CD4-positive, alpha-beta T cell treated with Interferon alpha-2 for 1 hour (primary cell): Measurements from ENCODE around the gene CHST4.
"Not testable (repeated sequence)": the region's sequence is repeated elsewhere in the genome, so short reads cannot be mapped to it uniquely, and the experiment has no call there.

Experiments used
- DNase-seq, 2 donors: peaks; one replicate each; pipeline ENCODE4 v3.0.0-alpha.2; 2020 to 2022

The CHST4 gene

DNA sequence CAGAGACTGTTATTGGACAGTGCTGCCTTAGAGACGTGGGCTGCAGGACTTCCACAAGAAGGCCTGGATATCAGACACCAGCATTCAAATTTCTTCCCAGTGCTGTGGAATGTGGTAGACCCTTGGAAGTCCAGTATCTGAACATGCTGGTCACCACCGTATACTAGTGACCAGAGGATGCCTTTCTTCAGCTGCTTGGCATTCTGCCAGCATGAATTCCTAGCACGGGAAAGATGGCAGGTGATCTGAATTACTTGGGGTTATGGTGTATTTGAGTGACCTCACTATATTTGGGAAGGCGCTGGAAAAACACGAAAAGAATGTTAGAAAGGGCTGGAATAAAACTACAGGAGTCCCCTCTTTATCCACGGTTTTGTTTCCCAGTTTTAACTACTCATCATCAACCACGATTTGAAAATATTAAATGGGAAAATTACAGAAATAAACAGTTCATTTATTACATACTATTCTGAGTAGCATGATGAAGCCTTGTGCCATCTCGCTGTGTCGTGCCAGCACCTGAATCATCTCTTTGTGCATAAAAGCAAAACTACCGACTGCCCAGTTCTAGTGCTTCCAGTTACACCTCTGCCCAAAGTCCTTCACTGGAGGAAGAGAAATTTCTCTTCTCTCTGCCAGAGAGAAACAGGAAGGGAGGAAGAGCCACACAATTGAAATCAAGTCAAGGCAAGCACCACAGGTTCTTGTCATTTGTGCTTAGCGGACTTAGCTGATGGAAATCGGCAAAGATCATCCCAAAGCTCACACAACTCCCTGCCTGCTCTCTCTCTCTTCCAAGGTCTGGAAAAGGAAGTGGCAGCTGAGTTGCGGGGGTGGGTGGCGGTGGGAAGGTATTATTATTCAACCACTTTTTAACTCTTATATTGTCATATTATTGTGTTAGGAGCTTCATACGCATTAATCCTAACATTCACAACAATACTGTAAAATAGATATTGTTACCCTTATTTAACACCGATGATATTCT, 1.4 kb upstream of the CHST4 start:
- no peak for DNase-seq

DNA sequence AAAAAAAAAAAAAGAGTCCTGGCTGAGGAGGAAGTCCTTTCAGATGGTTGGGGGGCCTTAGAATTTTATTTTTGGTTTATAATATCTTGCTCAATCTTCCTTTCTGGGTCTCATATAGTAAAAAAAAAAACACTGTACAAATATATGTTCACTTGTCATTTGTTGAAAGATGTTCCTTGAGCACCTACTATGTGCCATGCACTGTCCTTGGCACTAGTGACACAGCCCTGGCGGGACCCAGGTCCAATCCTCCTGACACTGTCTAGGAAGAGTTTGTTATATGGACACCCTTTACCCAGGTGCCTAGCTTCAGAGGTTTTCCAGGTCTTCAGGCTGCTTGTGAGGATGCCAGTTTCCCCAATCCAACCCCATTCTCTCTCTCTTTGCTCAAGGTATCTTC, 2.0 kb downstream of the CHST4 start:
- no peak for DNase-seq

DNA sequence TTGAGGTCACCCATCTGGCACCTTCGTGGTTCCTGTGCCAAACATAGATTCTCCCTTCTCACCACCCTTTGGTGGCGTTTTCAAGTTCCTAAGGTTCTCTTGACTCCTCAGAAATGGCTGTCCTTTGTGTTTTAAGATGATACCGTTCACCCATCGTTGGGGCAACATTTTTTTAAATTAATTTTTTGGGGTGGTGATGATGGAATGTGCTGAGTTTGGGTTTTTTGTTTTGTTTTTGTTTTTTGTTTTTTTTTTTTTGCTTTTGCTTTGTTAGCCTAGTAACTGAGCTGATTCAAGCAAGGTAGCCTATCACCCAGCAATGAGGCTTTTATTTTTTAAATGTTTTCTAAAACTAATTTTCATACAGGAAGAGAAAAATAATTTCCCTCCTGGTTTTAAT, 2.6 kb downstream of the CHST4 start:
- DNase-seq = no peak

DNA sequence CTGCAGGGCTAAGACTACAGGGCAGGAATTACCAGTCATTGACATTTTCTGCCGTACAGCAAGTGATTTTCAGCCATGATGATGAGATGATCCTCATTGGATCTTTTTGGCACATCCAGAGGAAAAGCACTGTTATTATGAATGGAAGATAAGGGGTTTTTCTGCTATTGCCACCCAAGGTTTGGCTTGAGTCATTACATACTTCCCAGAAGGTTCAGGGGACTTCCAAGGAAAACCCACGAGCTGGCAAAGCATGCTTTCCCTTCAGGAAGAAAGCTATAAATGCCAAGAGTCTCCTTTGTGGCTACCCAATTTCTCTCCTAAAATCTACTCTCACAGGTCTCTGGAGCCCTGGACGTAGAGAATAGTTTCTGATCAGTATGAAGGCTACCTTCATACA, 6.1 kb downstream of the CHST4 start:
- DNase-seq = no peak

DNA sequence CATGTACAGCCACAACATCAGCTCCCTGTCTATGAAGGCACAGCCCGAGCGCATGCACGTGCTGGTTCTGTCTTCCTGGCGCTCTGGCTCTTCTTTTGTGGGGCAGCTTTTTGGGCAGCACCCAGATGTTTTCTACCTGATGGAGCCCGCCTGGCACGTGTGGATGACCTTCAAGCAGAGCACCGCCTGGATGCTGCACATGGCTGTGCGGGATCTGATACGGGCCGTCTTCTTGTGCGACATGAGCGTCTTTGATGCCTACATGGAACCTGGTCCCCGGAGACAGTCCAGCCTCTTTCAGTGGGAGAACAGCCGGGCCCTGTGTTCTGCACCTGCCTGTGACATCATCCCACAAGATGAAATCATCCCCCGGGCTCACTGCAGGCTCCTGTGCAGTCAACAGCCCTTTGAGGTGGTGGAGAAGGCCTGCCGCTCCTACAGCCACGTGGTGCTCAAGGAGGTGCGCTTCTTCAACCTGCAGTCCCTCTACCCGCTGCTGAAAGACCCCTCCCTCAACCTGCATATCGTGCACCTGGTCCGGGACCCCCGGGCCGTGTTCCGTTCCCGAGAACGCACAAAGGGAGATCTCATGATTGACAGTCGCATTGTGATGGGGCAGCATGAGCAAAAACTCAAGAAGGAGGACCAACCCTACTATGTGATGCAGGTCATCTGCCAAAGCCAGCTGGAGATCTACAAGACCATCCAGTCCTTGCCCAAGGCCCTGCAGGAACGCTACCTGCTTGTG, 10.7 kb downstream of the CHST4 start:
- DNase-seq = no peak

DNA sequence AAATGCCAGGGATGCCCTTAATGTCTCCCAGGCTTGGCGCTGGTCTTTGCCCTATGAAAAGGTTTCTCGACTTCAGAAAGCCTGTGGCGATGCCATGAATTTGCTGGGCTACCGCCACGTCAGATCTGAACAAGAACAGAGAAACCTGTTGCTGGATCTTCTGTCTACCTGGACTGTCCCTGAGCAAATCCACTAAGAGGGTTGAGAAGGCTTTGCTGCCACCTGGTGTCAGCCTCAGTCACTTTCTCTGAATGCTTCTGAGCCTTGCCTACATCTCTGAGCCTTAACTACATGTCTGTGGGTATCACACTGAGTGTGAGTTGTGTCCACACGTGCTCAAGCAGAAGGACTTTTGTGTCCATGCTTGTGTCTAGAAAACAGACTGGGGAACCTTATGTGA, 11.4 kb downstream of the CHST4 start:
- DNase-seq = peak; percentile 12 to 36

DNA sequence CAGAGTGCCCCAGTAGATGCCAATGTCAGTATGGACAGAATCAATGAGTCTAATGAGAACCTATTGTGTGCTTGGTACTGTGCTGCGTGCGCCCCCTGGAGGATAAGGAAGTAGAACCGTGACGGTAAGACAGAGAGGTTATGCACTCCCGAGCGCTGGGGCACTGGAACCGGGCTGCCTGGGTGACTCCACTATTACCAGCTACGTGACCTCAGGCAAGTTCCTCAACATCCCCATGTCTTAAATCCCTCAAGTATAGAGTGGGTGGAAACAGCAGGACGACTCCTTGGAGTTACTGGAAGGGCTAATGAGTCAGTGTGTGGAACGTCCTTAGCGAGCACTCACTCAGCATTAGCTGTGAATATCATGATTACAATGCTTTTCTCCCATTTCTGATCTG, 16.2 kb downstream of the CHST4 start:
- DNase-seq = peak; percentile 33 to 53

DNA sequence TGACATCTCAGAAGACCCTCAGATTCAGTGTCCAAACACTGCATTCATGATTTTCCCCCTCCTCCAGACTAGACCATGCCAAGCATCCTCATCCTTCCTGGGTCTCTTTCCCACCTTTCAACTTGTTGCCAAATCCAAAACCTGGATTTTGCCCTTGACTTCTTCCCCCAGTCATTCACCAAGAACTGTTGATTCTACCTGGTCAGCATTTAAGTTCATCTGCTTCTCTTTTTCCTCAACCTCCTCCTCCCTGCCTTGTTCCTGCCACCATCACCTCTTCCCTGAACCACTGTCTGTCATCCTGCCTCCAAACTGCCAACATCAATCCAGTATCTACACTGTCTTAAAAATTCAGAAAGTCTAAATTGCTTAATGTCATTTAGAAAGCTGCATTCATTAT, 20.9 kb downstream of the CHST4 start:
- DNase-seq = no peak

DNA sequence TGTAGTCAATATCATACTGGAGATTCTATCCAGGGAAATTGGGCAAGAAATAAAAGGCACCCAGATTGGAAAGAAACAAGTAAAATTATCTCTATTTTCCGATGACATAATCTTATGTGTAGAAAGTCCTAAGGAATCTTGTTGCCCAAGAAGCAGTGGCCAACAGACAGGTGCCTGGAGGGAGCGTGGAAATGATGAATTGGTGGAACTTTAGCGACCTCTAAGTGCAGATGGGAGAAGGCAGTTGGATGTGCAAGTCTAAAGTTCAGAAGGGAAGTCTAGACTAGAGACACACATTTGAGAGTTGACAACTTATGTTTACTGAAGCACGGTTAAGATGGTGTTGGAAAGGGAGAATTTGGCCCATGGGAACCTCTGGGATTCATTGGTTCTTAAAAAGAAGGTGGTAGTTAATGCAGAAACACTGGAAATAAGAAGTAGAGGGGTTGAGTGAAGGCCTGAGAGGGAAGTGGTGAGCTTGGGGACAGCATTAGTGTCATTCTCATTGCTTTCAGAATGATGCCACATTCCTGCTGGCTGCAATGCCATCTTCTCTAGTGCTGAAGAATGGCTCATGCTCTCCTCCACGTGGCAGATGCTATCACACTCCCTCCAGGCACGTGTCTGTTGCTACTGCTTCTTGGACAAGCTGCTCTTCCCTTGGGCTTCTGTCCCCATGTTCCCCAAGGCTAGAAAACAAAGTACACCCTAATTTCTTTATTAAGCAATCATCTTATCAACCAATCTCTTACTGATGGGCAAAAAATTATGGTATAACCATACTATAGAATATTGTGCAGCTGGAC, 26.7 kb downstream of the CHST4 start:
- DNase-seq = no peak

DNA sequence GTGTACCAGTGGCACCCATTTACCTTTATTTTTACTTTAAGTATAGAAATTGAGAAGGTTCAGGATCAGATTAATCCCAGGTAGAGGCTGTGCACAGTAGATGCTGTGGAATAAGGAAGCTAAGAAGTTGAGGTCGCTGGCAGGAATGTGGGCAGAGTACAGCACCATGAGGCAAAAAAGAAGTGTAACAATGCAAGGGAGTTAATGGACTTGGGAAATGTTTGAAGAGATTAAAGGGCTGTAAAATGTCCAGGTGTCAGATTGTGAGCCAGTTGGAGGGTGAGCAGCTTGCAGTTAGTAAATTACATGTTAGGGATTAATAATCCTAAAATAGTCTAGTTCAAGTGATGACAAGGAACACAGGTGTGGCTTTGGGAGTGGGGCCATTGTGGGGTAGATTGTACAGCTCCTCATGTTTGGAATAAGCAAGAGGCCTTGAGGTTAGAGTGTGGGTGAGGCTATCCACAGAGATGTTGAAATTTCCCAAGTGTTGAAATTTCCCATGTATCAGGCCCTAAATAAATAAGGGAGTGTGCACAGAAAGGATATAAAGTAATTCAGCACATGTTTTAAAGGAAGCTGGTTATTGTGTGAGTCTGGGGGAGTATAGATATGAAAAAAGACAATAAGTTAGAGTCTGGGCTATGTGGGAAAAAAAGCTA, 29.1 kb downstream of the CHST4 start:
- DNase-seq = no peak

DNA sequence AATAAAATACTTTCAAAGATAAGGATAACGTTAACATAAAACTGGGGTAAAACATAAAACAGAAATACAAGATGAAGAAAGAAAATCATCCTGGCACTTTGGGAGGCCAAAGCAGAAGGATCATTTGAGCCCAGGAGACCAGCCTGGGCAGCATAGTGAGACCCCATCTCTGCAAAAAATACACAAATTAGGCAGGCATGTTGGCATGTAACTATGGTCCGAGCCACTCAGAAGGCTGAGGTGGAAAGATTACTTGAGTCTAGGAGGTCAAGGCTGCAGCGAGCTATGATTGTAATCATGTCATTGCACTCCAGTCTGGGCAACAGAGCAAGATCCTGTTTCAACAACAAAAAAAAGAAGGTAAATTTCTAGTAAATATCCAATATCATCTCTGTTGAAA, 31.1 kb downstream of the CHST4 start:
- no peak for DNase-seq

DNA sequence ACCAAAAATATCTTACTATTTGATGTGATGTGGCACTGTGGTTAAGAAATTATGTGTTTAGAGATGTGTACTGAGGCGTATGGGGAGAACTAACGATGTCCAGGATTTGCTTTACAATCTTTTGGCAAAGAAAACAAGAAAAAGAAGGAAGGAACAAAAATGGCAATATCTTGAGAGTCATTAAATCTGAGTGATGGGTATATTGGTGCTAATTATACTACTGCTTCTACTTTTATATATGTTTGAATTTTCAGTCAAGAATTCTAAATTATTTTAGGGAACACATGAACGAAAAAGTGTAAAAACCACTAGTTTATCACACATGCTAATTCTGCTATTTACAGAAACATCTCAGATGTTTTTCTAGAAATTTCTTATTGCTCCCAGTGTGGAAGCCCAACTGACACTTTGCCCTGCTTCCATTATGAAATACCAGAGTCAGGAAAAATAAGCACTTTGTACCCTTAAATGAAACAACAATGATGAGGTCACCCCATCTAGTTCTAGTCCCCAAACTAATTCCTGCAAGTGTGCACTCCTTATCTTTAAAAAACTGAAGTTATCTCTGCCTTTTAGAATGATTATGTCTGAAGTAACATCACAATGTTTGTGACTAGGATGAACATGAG, 31.8 kb downstream of the CHST4 start:
- no peak for DNase-seq

DNA sequence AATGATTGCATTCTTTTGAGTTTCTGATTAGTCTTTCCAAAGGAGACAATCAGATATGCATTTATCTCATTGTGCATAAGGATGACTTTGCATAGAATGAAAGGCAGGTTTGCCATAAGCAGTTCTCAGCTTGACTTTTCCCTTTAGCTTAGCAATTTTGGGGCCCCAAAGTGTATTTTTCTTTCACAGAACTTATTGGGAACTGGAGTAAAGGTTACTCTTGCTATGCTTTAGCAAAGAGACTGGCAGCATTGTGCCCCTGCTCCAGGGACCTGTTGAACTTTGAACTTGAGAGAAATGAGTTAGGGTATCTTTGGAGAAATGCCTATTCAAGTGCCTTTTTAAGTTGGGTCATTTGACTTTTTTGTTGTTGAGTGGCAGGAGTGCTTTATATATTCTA, 33.6 kb downstream of the CHST4 start:
- DNase-seq = no peak

DNA sequence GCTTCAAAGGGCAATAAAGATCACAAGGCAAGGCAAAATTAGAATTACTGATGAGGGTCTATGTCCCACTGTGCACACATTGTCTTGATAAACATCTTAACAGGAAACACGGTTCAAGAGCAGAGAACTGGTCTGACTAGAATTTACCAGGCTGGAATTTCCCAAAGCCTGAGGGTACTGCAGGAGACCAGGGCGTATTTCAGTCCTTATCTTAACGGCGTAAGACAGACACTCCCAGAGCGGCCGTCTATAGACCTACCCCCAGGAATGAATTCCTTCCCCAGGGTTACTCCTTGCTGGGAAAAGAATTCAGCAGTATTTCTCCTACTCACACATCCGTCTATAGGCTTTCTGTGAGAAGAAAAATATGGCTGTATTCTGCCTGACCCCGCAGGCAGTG, 35.7 kb downstream of the CHST4 start:
- not testable (repeated sequence) for DNase-seq

DNA sequence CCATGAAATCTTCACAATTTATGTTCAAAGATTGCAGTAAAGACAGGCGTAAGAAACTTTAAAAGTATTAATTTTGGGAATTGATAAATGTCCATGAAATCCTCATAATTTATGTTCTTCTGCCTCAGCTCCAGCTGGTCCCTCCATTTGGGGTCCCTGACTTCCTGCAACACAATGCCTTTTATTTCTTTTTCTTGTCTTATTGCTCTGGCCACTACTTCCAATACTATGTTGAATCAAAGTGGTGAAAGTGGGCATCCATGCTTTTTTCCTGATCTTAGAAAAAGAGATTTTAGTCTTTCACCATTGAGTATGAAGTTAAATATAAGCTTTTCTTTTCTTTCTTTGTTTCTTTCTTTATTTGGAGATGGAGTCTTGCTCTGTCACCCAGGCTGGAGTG, 36.3 kb downstream of the CHST4 start:
- DNase-seq = no peak

DNA sequence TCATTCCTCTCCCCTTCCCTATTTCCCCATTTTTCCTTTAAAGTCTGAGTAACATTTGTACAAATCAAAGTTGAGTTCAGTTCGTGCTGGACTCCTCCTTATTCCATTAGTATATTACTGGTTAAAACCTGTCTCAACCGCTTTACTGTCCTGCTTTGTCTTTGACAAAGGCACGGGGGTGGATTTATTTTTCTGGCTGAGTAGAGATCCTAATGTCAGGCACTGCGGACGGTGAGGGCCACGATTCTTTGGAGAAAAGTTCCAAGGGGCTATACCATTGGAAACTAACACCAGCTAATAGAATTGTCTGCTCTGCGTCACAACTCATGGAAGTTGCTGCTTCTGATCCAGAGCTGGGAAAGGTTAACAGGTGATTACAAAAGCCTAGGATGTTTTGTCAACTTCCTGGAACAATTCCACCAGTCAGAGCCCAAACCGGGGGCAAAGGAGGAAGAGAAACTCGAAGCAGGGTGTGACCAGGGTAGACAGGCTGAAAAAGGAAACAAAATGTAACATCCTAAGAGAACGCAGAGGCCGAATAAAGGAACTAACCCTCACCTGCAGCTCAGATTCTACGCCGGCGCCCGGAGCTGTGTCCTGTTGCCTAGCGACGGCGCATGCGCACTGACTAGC, 38.2 kb downstream of the CHST4 start:
- DNase-seq = no peak

DNA sequence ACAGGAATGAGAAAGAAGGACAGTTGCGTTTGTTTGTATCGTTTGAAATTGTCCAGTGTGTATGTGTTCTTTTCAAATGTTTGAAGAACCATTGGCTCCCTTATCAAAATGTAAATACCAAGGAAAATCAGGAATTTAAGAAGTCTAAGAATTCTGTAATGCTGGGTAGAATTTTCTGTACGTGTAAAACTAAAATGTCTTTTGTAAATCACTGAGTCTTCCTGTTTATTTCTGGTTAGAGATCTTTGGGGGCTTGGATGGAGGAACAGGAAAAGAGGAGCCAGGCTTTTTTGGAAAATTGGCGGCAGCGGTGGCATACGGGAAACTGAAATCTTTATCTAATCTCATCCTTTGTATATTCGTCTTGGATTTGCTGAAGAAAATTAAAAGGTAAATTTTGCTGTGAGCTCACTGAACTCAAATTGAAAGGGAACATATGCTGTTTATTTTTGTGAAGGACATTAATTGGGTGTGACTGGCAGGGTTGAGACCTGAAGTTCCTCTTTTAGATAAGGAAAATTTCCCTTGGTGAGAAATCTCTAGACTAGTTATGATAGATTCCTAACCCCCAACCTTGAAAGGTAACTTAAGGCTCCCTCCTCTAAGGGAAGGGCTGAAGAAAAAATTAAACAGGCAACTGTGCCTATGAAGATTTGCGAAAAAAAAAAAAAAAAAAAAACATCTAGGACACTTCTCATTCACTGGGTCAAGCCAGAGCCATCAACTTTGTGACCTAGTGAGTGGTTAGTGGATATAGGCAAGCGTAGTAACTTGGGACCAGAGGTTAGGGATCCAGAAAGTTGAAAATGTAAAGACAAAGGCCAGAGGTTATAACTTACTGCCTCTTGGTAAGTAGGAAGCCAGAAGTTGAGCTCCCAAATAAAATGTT, 39.8 kb downstream of the CHST4 start:
- no peak for DNase-seq

DNA sequence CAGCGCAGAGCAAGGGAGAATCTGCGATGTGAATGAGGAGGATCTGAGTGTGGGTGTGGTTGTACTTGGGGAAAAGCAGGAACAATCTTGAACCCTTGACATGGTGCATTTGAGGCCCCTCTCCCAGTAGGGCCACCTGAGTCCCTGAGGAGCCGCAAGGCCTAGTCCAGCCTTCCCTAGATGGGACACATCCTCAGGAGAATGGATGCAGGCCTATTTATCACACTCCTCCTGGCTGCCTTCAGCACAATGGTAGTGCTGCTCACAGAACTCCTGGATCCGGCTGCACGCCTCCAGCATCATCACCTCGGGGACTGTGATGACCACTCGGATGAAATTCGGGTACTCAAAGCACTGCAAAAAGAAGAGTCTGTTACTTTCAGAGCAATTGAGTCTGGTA, 41.7 kb downstream of the CHST4 start:
- no peak for DNase-seq

DNA sequence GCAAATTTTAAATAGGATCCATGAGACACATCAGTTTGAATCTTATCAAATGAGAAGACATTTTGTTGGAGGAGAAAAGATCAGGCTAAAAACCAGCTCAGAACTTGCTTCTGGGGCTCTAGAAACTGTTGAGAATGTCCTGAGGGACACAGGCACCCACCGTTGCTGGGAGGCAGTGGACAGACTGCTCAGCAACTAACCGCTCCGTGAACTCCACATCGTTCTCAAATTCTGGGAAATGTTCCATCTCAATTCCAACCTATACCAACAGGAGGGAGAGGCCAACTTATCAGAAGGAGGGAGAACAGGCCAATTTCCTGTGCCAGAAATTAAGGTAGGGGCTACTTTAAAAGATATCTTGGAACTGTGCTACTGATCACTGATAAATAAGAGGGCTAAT, 42.3 kb downstream of the CHST4 start:
- no peak for DNase-seq

DNA sequence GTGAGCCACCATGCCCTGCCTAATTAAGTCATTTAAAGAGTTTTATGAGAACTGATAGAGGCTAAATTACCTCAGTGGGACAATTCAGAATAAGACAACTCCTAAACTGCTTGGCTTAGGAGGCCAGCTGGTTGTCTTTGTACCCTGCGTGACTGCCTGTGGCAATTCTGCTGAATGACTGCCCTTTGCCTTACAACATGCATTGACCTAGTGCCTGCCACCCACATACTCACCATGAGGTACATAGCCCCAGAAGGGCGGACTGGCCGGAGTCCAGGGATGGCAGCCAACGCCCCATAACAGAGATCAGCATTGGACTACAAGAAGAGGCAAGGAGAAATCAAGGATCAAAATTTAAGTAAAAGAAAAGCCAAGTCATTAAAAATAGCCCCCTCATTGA, 43.4 kb downstream of the CHST4 start:
- no peak for DNase-seq

DNA sequence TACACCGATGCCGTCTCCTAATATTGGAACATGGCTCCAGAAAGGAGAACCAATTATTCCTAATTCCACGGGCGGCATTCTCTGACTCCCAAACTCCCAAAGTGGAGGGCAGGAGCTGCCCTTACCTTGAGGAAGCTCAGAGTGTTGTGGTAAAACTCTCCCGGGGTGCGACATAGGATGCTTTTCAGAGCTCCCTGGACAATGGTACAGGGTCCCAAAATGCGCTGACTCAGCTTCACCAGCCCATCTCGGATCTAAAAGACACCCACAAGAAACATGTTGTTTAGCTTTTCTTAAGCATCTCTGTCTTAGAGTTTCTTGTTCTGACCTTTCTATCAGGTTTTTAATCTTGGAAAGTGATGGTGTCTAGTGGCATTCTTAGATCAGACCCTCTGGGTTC, 43.9 kb downstream of the CHST4 start:
- no peak for DNase-seq
